HepG2 (cell line): Measurements from ENCODE around the gene C21orf58. TPM values are rescaled to one million over a fixed set of nuclear protein-coding genes. Genes with fewer than 3 reads are reported as not detected.

Source experiments
- ATAC-seq: fragments of 200-7000 bp; cut with Tn5 transposase; 3 replicates; pipeline ENCODE4 v1.9.1; 2020; ENCODE audit warnings: mild to moderate bottlenecking, moderate library complexity
- BruUV-seq: library from RNA; stranded (reverse); fragments of 400-500 nt; replicated peaks from 2 replicates; lab custom pipeline; 2021; lab: Mats Ljungman, UMichigan
- CTCF ChIA-PET: fragments of 300-600 bp; formaldehyde crosslinking; extraction: SDS; loops from one replicate; lab custom pipeline; 2021; ENCODE audit warnings: low total read pairs, inconsistent platforms, low intra/inter-chr PET ratio; lab: Yijun Ruan, JAX
- POLR2A ChIA-PET: fragments of 350-600 bp; sonication (Branson Sonifier 250); formaldehyde crosslinking; loops from one replicate; lab custom pipeline; 2020; ENCODE audit warnings: antibody characterized with exemption, inconsistent platforms; lab: Yijun Ruan, JAX
- DNase-seq: peaks from one replicate; pipeline ENCODE4 v3.0.0-alpha.2; 2015; ENCODE audit warnings: low spot score
- FAIRE-seq: peaks from 3 replicates; lab custom pipeline; 2011; peaks lifted over from hg19 to GRCh38; lab: Jason Lieb, UNC
- H2AFZ ChIP-seq: one replicate; pipeline ENCODE4 v1.6.1; 2011; ENCODE audit warnings: low read length, inconsistent platforms
- H3K27ac ChIP-seq: fragments of 300-600 bp; 3 replicates; pipeline ENCODE4 v1.8.0; 2011; ENCODE audit warnings: mixed run types, mild to moderate bottlenecking, mixed read lengths, low read length, inconsistent platforms; ENCODE audit not compliant: insufficient read depth; ENCODE audit errors: extremely low read length
- H3K27me3 ChIP-seq, 2 experiments: fragments of 200-600 bp in 1 of 2; 2 replicates in 1 of 2; 3 replicates in 1 of 2; pipeline versions ENCODE4 v1.6.0 to v1.8.0; 2011; ENCODE audit warnings: low read length in 2 of 2, mild to moderate bottlenecking in 2 of 2, moderate library complexity in 2 of 2, inconsistent platforms in 1 of 2; ENCODE audit not compliant: insufficient read depth in 2 of 2, control insufficient read depth in 1 of 2
- H3K36me3 ChIP-seq, 2 experiments: fragments of 200-600 bp in 1 of 2; replicated peaks in 1 of 2; 2 replicates in 1 of 2; 3 replicates in 1 of 2; pipeline versions ENCODE4 v1.5.1 to v1.8.0; 2011; ENCODE audit warnings: low read length in 2 of 2, inconsistent platforms in 1 of 2; ENCODE audit not compliant: insufficient read depth in 2 of 2, control insufficient read depth in 1 of 2
- H3K4me1 ChIP-seq: 2 replicates; pipeline ENCODE4 v1.5.1; 2012; ENCODE audit warnings: low read length, inconsistent platforms; ENCODE audit not compliant: insufficient read depth
- H3K4me2 ChIP-seq: 2 replicates; pipeline ENCODE4 v1.6.0; 2011; ENCODE audit warnings: low read depth, low read length, inconsistent platforms
- H3K4me3 ChIP-seq, 3 experiments: fragments of 200-600 bp in 1 of 3; sonication (generic), shearing (Covaris generic) in 1 of 3; replicated peaks in 1 of 3; 2 replicates each; pipeline ENCODE4 v1.5.1; 2011 to 2016; ENCODE audit warnings: low read length in 3 of 3, inconsistent platforms in 2 of 3, low read depth in 2 of 3, mild to moderate bottlenecking in 2 of 3, control low read depth in 1 of 3, mixed read lengths in 1 of 3; ENCODE audit not compliant: insufficient read depth in 1 of 3
- H3K79me2 ChIP-seq: one replicate; pipeline ENCODE4 v1.6.1; 2011; ENCODE audit warnings: low read length, inconsistent platforms; ENCODE audit not compliant: insufficient read depth
- H3K9ac ChIP-seq: 2 replicates; pipeline ENCODE4 v1.6.0; 2011; ENCODE audit warnings: mild to moderate bottlenecking, low read depth, low read length, inconsistent platforms; ENCODE audit not compliant: insufficient read depth
- H3K9me3 ChIP-seq: 2 replicates; pipeline ENCODE4 v1.5.1; 2012; ENCODE audit warnings: mild to moderate bottlenecking, low read length
- H4K20me1 ChIP-seq: 2 replicates; pipeline ENCODE4 v1.6.0; 2011; ENCODE audit warnings: inconsistent platforms, mild to moderate bottlenecking, low read length, moderate library complexity; ENCODE audit not compliant: insufficient read depth
- ATF5 ChIP-seq: sonication (generic); formaldehyde crosslinking; IDR thresholded peaks from 2 replicates; pipeline ENCODE4 v1.4.0; 2020; ENCODE audit warnings: mild to moderate bottlenecking, low read depth, missing genetic modification reagents
- ETV5 ChIP-seq: IDR thresholded peaks from 2 replicates; pipeline ENCODE4 v1.6.1; 2018; ENCODE audit warnings: missing biosample characterization, missing genetic modification reagents, inconsistent platforms, borderline replicate concordance
- GATAD2A ChIP-seq: IDR thresholded peaks from 2 replicates; pipeline ENCODE4 v1.6.1; 2016
- HCFC1 ChIP-seq: fragments of 150-350 bp; IDR thresholded peaks from 2 replicates; pipeline ENCODE4 v1.6.1; 2014; ENCODE audit warnings: low read depth, low read length
- HMGA1 ChIP-seq: sonication (generic); formaldehyde crosslinking; conservative IDR thresholded peaks from 2 replicates; pipeline ENCODE4 v1.4.0; 2020; ENCODE audit warnings: missing genetic modification reagents
- KLF12 ChIP-seq: sonication (generic); formaldehyde crosslinking; IDR thresholded peaks from 2 replicates; pipeline ENCODE4 v1.4.0; 2020; ENCODE audit warnings: missing genetic modification reagents, borderline replicate concordance
- PCBP1 ChIP-seq: fragments of 200-400 bp; formaldehyde crosslinking; IDR thresholded peaks from 2 replicates; pipeline ENCODE4 v1.6.1; 2017; ENCODE audit warnings: mild to moderate bottlenecking, low read depth, low read length, borderline replicate concordance
- PLSCR1 ChIP-seq: sonication (generic); formaldehyde crosslinking; IDR thresholded peaks from 2 replicates; pipeline ENCODE4 v1.5.0; 2020; ENCODE audit warnings: missing genetic modification reagents, mild to moderate bottlenecking, borderline replicate concordance
- PPARG ChIP-seq: conservative IDR thresholded peaks from 2 replicates; pipeline ENCODE4 v1.6.1; 2016; ENCODE audit warnings: missing biosample characterization, missing genetic modification reagents
- PTBP1 ChIP-seq: fragments of 200-400 bp; formaldehyde crosslinking; IDR thresholded peaks from 2 replicates; pipeline ENCODE4 v1.6.1; 2018; ENCODE audit warnings: low read length, low read depth; ENCODE audit not compliant: poor library complexity, severe bottlenecking
- REPIN1 ChIP-seq: sonication (generic); formaldehyde crosslinking; IDR thresholded peaks from 2 replicates; pipeline ENCODE4 v1.8.0; 2022; ENCODE audit warnings: missing genetic modification reagents, low read depth, mild to moderate bottlenecking, borderline replicate concordance
- RFXANK ChIP-seq: IDR thresholded peaks from 2 replicates; pipeline ENCODE4 v1.6.1; 2016
- ZC3H4 ChIP-seq: sonication (generic); formaldehyde crosslinking; IDR thresholded peaks from 2 replicates; pipeline ENCODE4 v1.4.0; 2020; ENCODE audit warnings: missing genetic modification reagents, borderline replicate concordance
- ZNF10 ChIP-seq: sonication (generic); formaldehyde crosslinking; IDR thresholded peaks from 2 replicates; pipeline ENCODE4 v1.4.0; 2020; ENCODE audit warnings: mild to moderate bottlenecking, low read depth, missing genetic modification reagents, borderline replicate concordance
- ZNF20 ChIP-seq: sonication (generic); formaldehyde crosslinking; IDR thresholded peaks from 2 replicates; pipeline ENCODE4 v1.4.0; 2020; ENCODE audit warnings: mild to moderate bottlenecking, moderate library complexity, missing genetic modification reagents
- ZNF296 ChIP-seq: sonication (generic); formaldehyde crosslinking; conservative IDR thresholded peaks from 2 replicates; pipeline ENCODE4 v1.5.0; 2020; ENCODE audit warnings: mild to moderate bottlenecking, missing genetic modification reagents
- ZNF597 ChIP-seq: sonication (generic); formaldehyde crosslinking; IDR thresholded peaks from 2 replicates; pipeline ENCODE4 v1.5.0; 2020; ENCODE audit warnings: missing genetic modification reagents
- ZNF691 ChIP-seq: sonication (generic); formaldehyde crosslinking; IDR thresholded peaks from 2 replicates; pipeline ENCODE4 v1.4.0; 2020; ENCODE audit warnings: missing genetic modification reagents, low read depth, mild to moderate bottlenecking, borderline replicate concordance
- ZSCAN9 ChIP-seq: IDR thresholded peaks from 2 replicates; pipeline ENCODE4 v1.6.1; 2016; ENCODE audit warnings: borderline replicate concordance
- WGBS: methylation state at CpG from one replicate; pipeline ENCODE4 v1.1.6; 2017; ENCODE audit warnings: low lambda C conversion rate; 5-methylcytosine and 5-hydroxymethylcytosine counted together
- in situ Hi-C: cut with HindIII; loops from 2 replicates; pipeline ENCODE4 v1.10.0; 2017; ENCODE audit warnings: low pct_unique_long_range_greater_than_20kb; ENCODE audit not compliant: extremely low pct_ligation_motif_present
- intact Hi-C: fragments of 100-400 bp; cut with micrococcal nuclease; formaldehyde crosslinking; loops from one replicate; pipeline ENCODE4 v1.10.0; 2022; ENCODE audit not compliant: unreplicated experiment
- polyA plus RNA-seq, 8 experiments: library from polyadenylated mRNA; depleted of rRNA in 3 of 8; stranded (reverse) in 7 of 8; unstranded in 1 of 8; fragments of >200 nt; fragmentation: Illumina TruSeq in 4 of 8; extraction: Trizol in 4 of 8; gene quantifications; 2 replicates each; pipeline versions ENCODE4 v1.2.1 to v1.2.3, GENCODE V29; 2011 to 2016; ENCODE audit warnings: low read depth in 4 of 8, missing spikeins in 1 of 8, mixed read lengths in 1 of 8; ENCODE audit not compliant: insufficient read depth in 1 of 8
- total RNA-seq, 5 experiments: library from RNA; depleted of rRNA; stranded (reverse); fragments of >200 nt; fragmentation: Illumina TruSeq; extraction: Trizol; gene quantifications; 2 replicates each; pipeline ENCODE4 v1.2.3, GENCODE V29; 2016; ENCODE audit warnings: low read depth in 1 of 5

C21orf58 gene
- total and polyA plus RNA-seq, 2 of the 13 experiments (the other 11 are each of a cell fraction or from before 2014, with no cell fraction given) = 3.5 to 6.8 TPM

- TF ChIP-seq PLSCR1 (CRISPR knock-in tag) = no peak
These were observed 39.3 kb upstream of the C21orf58 start (continued) for GRCh38 chr21:46362946-46363345.

GRCh38 chr21:46361935-46362334 lies 38.3 kb upstream of the C21orf58 start:
- peaks cover 21 to 57% of the 10 kb centered on the region in 2 experiments; a peak in 4 of 5 replicates for H3K36me3 ChIP-seq
- DNase-seq (no peak), FAIRE-seq (no peak), ATAC-seq (no peak)
- intact Hi-C loops = no loop called here
- H2AFZ ChIP-seq = no peak overlapping the region
- H4K20me1 ChIP-seq = no peaks in the 10 kb centered on the region
- in situ Hi-C loops = no loop called here
- TF ChIP-seq PLSCR1 (CRISPR knock-in tag) (no peak), HCFC1 (no peak), REPIN1 (CRISPR knock-in tag) (no peak), ZNF10 (CRISPR knock-in tag) (no peak), KLF12 (CRISPR knock-in tag) (no peak), RFXANK (CRISPR knock-in tag) (no peak), GATAD2A (CRISPR knock-in tag) (no peak), ZC3H4 (CRISPR knock-in tag) (no peak), PTBP1 (no peak), PCBP1 (no peak), ZSCAN9 (CRISPR knock-in tag) (no peak), ZNF296 (CRISPR knock-in tag) (no peak), ZNF597 (CRISPR knock-in tag) (no peak), ATF5 (CRISPR knock-in tag) (no peak), ZNF20 (CRISPR knock-in tag) (no peak), HMGA1 (no peak), ETV5 (CRISPR knock-in tag) (no peak), ZNF691 (CRISPR knock-in tag) (no peak), PPARG (no peak)
- ChIA-PET CTCF (no interaction called here), POLR2A (no interaction called here)
- BruUV-seq = no TSS peak
- H3K79me2 ChIP-seq = no peaks in the 10 kb centered on the region
- H3K9ac ChIP-seq = no peak overlapping the region
- H3K4me3 ChIP-seq = no peak overlapping the region
- no peaks in the 10 kb centered on the region for H3K27me3 ChIP-seq
- 91% methylated on average over 3 of the region's 10 CpGs for WGBS
- H3K27ac ChIP-seq = no peak overlapping the region
- no peaks in the 10 kb centered on the region for H3K9me3 ChIP-seq
- no peak overlapping the region for H3K4me2 ChIP-seq
- H3K4me1 ChIP-seq = no peaks in the 10 kb centered on the region
